Measurements from ENCODE around the gene SURF4.

The SURF4 gene

GRCh38 chr9:133372144-133372543, 3.7 kb downstream of the SURF4 start:
- DNase-seq = no peak

- peak; percentile 79 to 82 for DNase-seq
Measured at GRCh38 chr9:133371261-133371711, 4.6 kb downstream of the SURF4 start.

- DNase-seq = no peak
Measured at GRCh38 chr9:133370685-133371084, 5.2 kb downstream of the SURF4 start.

- peak in 1 of 2 donors; percentile 49 for DNase-seq
Measured at GRCh38 chr9:133369933-133370332, 5.9 kb downstream of the SURF4 start.

- DNase-seq = no peak
Measured at GRCh38 chr9:133369422-133369821, 6.4 kb downstream of the SURF4 start.

GRCh38 chr9:133368249-133368881, 7.5 kb downstream of the SURF4 start:
- no peak for DNase-seq

GRCh38 chr9:133367778-133368177, 8.1 kb downstream of the SURF4 start:
- DNase-seq = no peak

GRCh38 chr9:133367221-133367620, 8.6 kb downstream of the SURF4 start:
- no peak for DNase-seq

- no peak for DNase-seq
Measured at GRCh38 chr9:133366435-133366834, 9.4 kb downstream of the SURF4 start.

GRCh38 chr9:133362359-133363044, 13.4 kb downstream of the SURF4 start:
- DNase-seq = no peak

GRCh38 chr9:133361507-133362092, 14.3 kb downstream of the SURF4 start:
- no peak for DNase-seq

GRCh38 chr9:133360400-133361393, 15.2 kb downstream of the SURF4 start:
- DNase-seq = no peak

GRCh38 chr9:133359399-133360175, 16.3 kb downstream of the SURF4 start:
- no peak for DNase-seq

- no peak for DNase-seq
Measured at GRCh38 chr9:133357656-133358055, 18.2 kb downstream of the SURF4 start.

GRCh38 chr9:133356391-133357091, 19.3 kb downstream of the SURF4 start, which contains the start of the genes SURF1 and SURF2:
SURF1 (minus strand) TSS chr9:133356487; CDS start chr9:133356453, 34 bp downstream.
SURF2 (plus strand) TSS chr9:133356550; CDS start chr9:133356593, 43 bp downstream.
- DNase-seq = peak; percentile 92 to 96

- DNase-seq = no peak
Measured at GRCh38 chr9:133355881-133356357, 19.9 kb downstream of the SURF4 start.

GRCh38 chr9:133354766-133355165, 21.1 kb downstream of the SURF4 start:
- DNase-seq = no peak

GRCh38 chr9:133353548-133353947, 22.3 kb downstream of the SURF4 start:
- no peak for DNase-seq

GRCh38 chr9:133352635-133353340, 23.1 kb downstream of the SURF4 start:
- no peak for DNase-seq

- DNase-seq = peak; percentile 57 to 60
Measured at GRCh38 chr9:133351908-133352634, 23.8 kb downstream of the SURF4 start.
